Measurements from ENCODE around the gene ANKS1B. TPM values are rescaled to one million over a fixed set of nuclear protein-coding genes. Genes with fewer than 3 reads are reported as not detected.

The ANKS1B gene
- total RNA-seq, 1 experiment from 2014 or later: 2.4 TPM

- no peaks in the 10 kb centered on the region for H3K36me3 ChIP-seq
- no peaks in the 10 kb centered on the region for H3K4me1 ChIP-seq
- H3K27ac ChIP-seq: no peak overlapping the region
- no peak for DNase-seq
- no peaks in the 10 kb centered on the region for H3K9me3 ChIP-seq (replicated peaks)
- H3K27me3 ChIP-seq: no peaks in the 10 kb centered on the region
- no peak overlapping the region for H3K4me3 ChIP-seq
Observed at GRCh38 chr12:99205111-99205510, 779.6 kb downstream of the ANKS1B start.

- DNase-seq: no peak
- Histone ChIP-seq H3K9me3 (replicated peaks) (no peaks in the 10 kb centered on the region), H3K36me3 (no peaks in the 10 kb centered on the region), H3K4me1 (no peaks in the 10 kb centered on the region), H3K27ac (no peak overlapping the region), H3K4me3 (no peak overlapping the region), H3K27me3 (no peaks in the 10 kb centered on the region)
Observed at GRCh38 chr12:99201906-99202645, 782.7 kb downstream of the ANKS1B start.

GRCh38 chr12:99200711-99201384 lies 783.9 kb downstream of the ANKS1B start:
- Histone ChIP-seq H3K27me3 (no peaks in the 10 kb centered on the region), H3K4me1 (no peaks in the 10 kb centered on the region), H3K27ac (no peak overlapping the region), H3K4me3 (no peak overlapping the region), H3K9me3 (replicated peaks) (no peaks in the 10 kb centered on the region), H3K36me3 (no peaks in the 10 kb centered on the region)
- no peak for DNase-seq

- H3K9me3 ChIP-seq (replicated peaks): no peaks in the 10 kb centered on the region
- no peak overlapping the region for H3K4me3 ChIP-seq
- no peaks in the 10 kb centered on the region for H3K27me3 ChIP-seq
- no peaks in the 10 kb centered on the region for H3K4me1 ChIP-seq
- H3K27ac ChIP-seq: no peak overlapping the region
- no peaks in the 10 kb centered on the region for H3K36me3 ChIP-seq
- DNase-seq: no peak
Observed at GRCh38 chr12:99195474-99195873, 789.3 kb downstream of the ANKS1B start.

GRCh38 chr12:99192489-99192888 lies 792.2 kb downstream of the ANKS1B start:
- H3K27ac ChIP-seq: no peak overlapping the region
- no peak overlapping the region for H3K4me3 ChIP-seq
- no peaks in the 10 kb centered on the region for H3K36me3 ChIP-seq
- no peak for DNase-seq
- H3K9me3 ChIP-seq (replicated peaks): no peaks in the 10 kb centered on the region
- H3K27me3 ChIP-seq: no peaks in the 10 kb centered on the region
- no peaks in the 10 kb centered on the region for H3K4me1 ChIP-seq

- H3K9me3 ChIP-seq (replicated peaks): no peaks in the 10 kb centered on the region
Observed at GRCh38 chr12:99176871-99177270, 807.9 kb downstream of the ANKS1B start.

GRCh38 chr12:99170461-99170860 lies 814.3 kb downstream of the ANKS1B start:
- no peaks in the 10 kb centered on the region for H3K36me3 ChIP-seq
- no peaks in the 10 kb centered on the region for H3K4me1 ChIP-seq
- H3K27ac ChIP-seq: no peak overlapping the region
- no peak overlapping the region for H3K4me3 ChIP-seq
- no peak for DNase-seq
- H3K27me3 ChIP-seq: no peaks in the 10 kb centered on the region
- H3K9me3 ChIP-seq (replicated peaks): no peaks in the 10 kb centered on the region

More at GRCh38 chr12:99176871-99177270, 807.9 kb downstream of the ANKS1B start:
- H3K4me1 ChIP-seq: no peaks in the 10 kb centered on the region
- no peaks in the 10 kb centered on the region for H3K36me3 ChIP-seq
- H3K27me3 ChIP-seq: no peaks in the 10 kb centered on the region
- H3K27ac ChIP-seq: no peak overlapping the region
- DNase-seq: no peak
- no peak overlapping the region for H3K4me3 ChIP-seq

- Histone ChIP-seq H3K4me3 (no peak overlapping the region), H3K27me3 (no peaks in the 10 kb centered on the region), H3K27ac (no peak overlapping the region), H3K9me3 (replicated peaks) (no peaks in the 10 kb centered on the region), H3K36me3 (no peaks in the 10 kb centered on the region), H3K4me1 (no peaks in the 10 kb centered on the region)
- DNase-seq: no peak
Observed at GRCh38 chr12:99170037-99170436, 814.7 kb downstream of the ANKS1B start.

- Histone ChIP-seq H3K27ac (no peak overlapping the region), H3K4me1 (no peaks in the 10 kb centered on the region), H3K9me3 (replicated peaks) (no peaks in the 10 kb centered on the region), H3K4me3 (no peak overlapping the region), H3K27me3 (no peaks in the 10 kb centered on the region), H3K36me3 (no peaks in the 10 kb centered on the region)
- DNase-seq: no peak
Observed at GRCh38 chr12:99157946-99158345, 826.8 kb downstream of the ANKS1B start.

- H3K27ac ChIP-seq: no peak overlapping the region
- no peaks in the 10 kb centered on the region for H3K4me1 ChIP-seq
- no peaks in the 10 kb centered on the region for H3K9me3 ChIP-seq (replicated peaks)
- no peak overlapping the region for H3K4me3 ChIP-seq
- no peaks in the 10 kb centered on the region for H3K36me3 ChIP-seq
- no peak for DNase-seq
- no peaks in the 10 kb centered on the region for H3K27me3 ChIP-seq
Observed at GRCh38 chr12:99154983-99155336, 829.8 kb downstream of the ANKS1B start.

GRCh38 chr12:99154216-99154982 lies 830.3 kb downstream of the ANKS1B start:
- Histone ChIP-seq H3K4me3 (no peak overlapping the region), H3K27ac (no peak overlapping the region)
- no peak for DNase-seq

GRCh38 chr12:99153293-99153692 lies 831.4 kb downstream of the ANKS1B start:
- H3K27ac ChIP-seq: no peak overlapping the region
- no peaks in the 10 kb centered on the region for H3K4me1 ChIP-seq
- no peak overlapping the region for H3K4me3 ChIP-seq
- no peak for DNase-seq
- no peaks in the 10 kb centered on the region for H3K9me3 ChIP-seq (replicated peaks)
- no peaks in the 10 kb centered on the region for H3K36me3 ChIP-seq
- H3K27me3 ChIP-seq: no peaks in the 10 kb centered on the region

More at GRCh38 chr12:99154216-99154982, 830.3 kb downstream of the ANKS1B start:
- H3K36me3 ChIP-seq: no peaks in the 10 kb centered on the region
- H3K27me3 ChIP-seq: no peaks in the 10 kb centered on the region
- H3K9me3 ChIP-seq (replicated peaks): no peaks in the 10 kb centered on the region
- H3K4me1 ChIP-seq: no peaks in the 10 kb centered on the region

- H3K27ac ChIP-seq: no peak overlapping the region
- no peak overlapping the region for H3K4me3 ChIP-seq
- H3K36me3 ChIP-seq: no peaks in the 10 kb centered on the region
- no peaks in the 10 kb centered on the region for H3K4me1 ChIP-seq
- H3K27me3 ChIP-seq: no peaks in the 10 kb centered on the region
- no peak for DNase-seq
- no peaks in the 10 kb centered on the region for H3K9me3 ChIP-seq (replicated peaks)
Observed at GRCh38 chr12:99152337-99152736, 832.4 kb downstream of the ANKS1B start.

- no peaks in the 10 kb centered on the region for H3K9me3 ChIP-seq (replicated peaks)
- H3K36me3 ChIP-seq: no peaks in the 10 kb centered on the region
- H3K27me3 ChIP-seq: no peaks in the 10 kb centered on the region
- H3K27ac ChIP-seq: no peak overlapping the region
- DNase-seq: no peak
- no peaks in the 10 kb centered on the region for H3K4me1 ChIP-seq
- H3K4me3 ChIP-seq: no peak overlapping the region
Observed at GRCh38 chr12:99151744-99152143, 833.0 kb downstream of the ANKS1B start.

GRCh38 chr12:99147130-99147529 lies 837.6 kb downstream of the ANKS1B start:
- Histone ChIP-seq H3K4me1 (no peaks in the 10 kb centered on the region), H3K9me3 (replicated peaks) (no peaks in the 10 kb centered on the region), H3K36me3 (no peaks in the 10 kb centered on the region), H3K4me3 (no peak overlapping the region), H3K27ac (no peak overlapping the region), H3K27me3 (no peaks in the 10 kb centered on the region)
- DNase-seq: no peak

Data from SJCRH30 (cell line).